HG03558 (cell line): ENCODE measurements around the gene DPP7.
A peak's percentile ranks its signal among the peaks of the same experiment; 100 is the strongest.
"Not testable (repeated sequence)": the region's sequence is repeated elsewhere in the genome, so short reads cannot be mapped to it uniquely, and the experiment has no call there.

ENCODE experiments used
- ATAC-seq: cut with Tn5 transposase; IDR thresholded peaks from one replicate; pipeline ENCODE4 v1.9.1; 2021; ENCODE audit warnings: moderate number of reproducible peaks; ENCODE audit not compliant: unreplicated experiment; ENCODE audit errors: extremely low read depth

The DPP7 gene

DNA sequence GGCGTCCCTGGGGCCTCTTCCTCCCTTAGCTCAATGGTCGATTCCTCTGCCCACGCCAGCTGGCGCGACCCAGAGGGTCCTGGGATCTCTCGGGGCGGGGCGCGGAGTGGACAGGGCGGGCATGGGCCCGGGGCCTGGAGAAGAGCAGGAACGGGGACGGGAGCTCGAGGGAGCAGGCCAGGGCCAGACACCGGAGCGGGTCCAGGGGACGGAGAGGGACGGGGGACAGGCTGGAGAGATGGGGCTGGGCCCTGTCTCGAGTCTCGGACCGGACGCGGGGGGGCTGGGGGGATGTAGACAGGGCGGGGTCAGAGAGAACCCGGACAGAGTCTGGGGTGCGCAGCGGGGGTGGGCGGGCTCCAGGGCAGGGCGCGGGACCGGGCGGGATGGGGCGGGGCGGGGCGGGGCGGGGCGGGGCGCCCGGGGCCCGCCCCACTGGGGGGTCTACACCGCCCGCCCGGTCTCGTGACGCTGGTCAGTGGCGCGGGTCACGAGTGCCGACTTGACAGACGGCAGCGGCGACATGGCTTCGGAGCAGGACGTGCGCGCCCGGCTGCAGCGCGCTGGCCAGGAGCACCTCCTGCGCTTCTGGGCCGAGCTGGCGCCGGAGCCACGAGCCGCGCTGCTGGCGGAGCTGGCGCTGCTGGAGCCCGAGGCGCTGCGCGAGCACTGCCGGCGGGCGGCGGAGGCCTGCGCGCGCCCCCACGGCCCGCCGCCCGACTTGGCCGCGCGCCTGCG, 37.4 kb downstream of the DPP7 start, which contains the start of gene UAP1L1:
TSS of gene UAP1L1 (plus strand) at position 508 of the 738 bp plus-strand sequence. CDS start at position 524, 16 bp downstream.
- ATAC-seq, result no peak

DNA sequence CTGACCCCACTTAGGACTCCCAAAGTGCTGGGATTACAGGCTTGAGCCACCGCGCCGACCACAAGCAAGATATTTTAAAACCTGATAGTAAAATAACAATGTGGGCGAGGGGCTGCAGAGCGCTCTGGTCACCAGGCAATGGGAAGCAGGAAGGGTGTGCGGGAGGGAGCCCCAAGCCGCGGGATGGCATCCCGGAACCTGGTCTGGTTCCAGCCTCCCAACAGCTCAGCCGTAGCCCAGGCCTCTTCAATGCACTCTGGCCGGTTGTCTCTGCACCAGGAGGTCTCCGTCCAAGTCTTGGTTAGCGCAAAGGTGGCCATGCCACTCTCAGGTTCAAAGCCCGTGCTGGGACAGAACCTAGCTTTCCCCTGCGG, 37.9 kb downstream of the DPP7 start:
- no peak for ATAC-seq

DNA sequence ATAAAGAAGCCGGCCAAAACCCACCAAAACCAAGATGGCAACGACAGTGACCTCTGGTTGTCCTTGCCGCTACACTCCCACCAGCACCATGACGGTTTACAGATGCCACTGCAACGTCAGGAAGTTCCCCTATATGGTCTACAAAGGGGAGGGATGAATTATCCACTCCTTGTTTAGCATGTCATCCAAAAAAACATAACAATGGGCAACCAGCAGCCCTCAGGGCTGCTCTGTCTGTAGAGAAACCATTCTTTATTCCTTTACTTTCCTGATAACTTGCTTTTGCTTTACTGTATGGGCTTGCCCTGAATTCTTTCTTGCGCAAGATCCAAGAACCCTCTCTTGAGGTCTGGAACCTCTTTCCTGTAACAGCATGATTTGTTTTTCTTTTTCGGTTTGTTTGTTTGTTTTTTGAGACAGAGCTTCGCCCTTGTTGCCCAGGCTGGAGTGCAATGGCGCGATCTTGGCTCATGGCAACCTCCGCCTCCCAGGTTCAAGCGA, 39.2 kb downstream of the DPP7 start:
- no peak for ATAC-seq

DNA sequence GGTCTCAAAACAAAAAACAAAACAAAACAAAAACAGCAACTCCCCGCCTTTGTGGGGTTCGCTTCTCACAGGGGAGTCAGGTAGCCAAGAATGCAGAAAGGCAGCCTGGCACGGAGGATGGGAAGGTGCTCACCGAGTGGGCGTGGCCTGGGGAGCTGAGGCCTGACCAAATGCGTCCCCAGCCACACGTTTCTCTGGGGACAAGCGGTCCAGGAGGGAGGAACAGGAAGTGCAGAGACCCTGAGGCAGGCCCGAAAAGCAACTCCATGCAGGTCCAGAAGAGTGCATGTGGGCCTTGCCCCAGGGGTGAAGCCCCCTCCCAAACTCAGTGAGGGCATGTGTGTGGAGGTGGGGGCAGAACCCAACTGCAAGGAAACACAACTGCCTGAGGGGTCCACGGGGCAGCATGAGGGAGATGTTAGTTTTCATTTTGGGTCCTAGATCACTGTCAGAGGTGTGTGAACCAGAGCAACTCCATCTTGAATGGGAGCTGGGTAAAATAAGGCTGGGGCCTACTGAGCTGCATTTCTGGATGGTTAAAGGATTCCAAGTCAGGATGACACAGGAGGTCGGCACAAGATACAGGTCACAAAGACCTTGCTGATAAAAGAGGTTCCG, 39.8 kb downstream of the DPP7 start:
- no peak for ATAC-seq

DNA sequence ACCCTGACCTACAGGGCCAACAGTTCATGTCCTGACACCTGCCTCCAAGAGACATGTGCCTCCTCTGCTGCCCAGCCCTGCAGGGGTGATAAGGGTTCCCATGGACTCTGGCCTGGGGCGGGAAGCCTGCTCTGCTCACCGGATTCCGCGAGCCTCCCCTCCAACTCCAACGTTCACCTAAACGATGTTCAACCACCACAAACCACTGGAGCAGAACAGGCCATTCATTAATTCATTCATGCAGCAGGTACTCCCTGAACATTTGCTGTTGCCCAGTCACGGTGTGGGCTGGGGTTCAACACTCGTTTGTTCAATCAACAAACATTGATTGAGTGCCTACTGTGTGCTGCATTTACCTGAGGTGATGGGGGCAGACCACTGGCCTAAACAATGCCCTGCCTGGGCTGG, 40.5 kb downstream of the DPP7 start:
- no peak for ATAC-seq

DNA sequence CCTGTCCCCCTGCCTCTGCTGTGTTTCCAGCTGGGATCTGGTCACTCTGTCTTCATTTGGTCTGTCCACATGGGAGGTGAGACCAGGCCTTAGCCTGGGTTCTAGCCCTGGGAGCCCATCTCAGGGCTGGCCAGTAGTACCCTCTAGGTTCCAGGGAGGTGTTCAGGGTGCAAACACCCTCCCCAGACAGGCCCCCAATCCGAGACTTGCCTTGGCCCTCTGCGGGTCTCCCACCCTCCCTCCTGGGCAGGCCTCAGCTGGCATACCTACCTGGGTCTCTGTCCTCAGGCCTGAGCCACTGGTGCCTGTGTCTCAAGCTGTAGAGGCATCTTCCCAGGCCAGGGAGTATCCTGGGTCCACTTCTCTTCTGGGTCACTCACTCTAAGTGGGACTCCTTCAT, 43.3 kb downstream of the DPP7 start:
- no peak for ATAC-seq

DNA sequence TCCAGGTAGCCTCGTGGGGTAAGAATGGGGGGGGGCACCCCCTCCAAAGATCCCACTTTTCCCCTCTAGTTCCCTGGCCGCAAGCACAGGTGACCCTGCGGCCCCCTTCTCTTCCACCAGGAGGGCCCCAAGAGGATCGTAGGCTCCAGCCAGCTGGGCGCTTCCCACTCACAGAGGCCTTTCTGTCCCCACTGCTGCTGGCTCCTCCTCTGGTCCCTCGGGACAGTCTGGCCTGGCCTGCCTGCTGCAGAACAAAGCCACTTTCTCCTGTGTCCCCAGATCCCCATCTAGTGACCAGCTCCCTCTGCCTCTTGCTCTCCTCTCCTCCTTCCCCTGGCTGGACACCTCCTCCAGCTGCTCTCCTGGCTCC, 43.6 kb downstream of the DPP7 start:
- no peak for ATAC-seq

DNA sequence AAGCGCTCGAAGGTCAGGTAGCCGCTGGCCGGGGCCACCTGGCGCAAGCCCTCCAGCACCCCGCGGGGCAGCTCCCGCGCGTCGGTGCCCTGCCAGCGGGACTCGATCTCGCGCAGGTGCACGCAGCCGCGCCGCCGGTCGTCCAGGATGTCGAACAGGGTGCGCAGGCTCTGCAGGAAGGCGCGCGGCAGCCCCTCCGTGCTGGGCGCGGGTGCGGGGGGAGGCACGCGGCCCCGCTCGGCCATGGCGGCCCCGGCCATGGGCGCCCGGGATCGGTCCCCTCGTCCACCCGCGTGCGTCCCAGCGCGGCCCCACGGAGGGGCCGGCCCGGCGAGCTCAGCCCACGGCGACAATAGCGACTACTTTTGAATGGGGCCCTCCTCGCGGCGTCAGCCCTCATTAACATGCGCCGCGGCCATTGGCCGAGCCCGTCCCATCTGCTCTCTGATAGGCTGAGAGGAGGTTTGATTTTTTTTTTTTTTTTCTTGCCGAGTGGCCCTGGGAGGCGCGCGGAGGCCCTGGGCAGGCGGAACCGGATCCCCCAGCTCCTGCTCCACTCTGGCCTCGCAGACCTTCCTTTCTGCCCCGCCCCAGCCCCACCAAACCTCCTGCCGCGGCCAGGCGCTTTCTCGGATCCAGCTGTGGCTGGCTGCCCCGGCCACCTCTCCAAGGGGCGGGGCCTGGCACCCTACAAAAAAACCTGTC, 44.2 kb downstream of the DPP7 start, which contains the start of gene SAPCD2:
TSS of gene SAPCD2 (minus strand) at position 357 of the 705 bp plus-strand sequence. CDS start at position 260, 97 bp downstream.
- peak; percentile 39 for ATAC-seq

DNA sequence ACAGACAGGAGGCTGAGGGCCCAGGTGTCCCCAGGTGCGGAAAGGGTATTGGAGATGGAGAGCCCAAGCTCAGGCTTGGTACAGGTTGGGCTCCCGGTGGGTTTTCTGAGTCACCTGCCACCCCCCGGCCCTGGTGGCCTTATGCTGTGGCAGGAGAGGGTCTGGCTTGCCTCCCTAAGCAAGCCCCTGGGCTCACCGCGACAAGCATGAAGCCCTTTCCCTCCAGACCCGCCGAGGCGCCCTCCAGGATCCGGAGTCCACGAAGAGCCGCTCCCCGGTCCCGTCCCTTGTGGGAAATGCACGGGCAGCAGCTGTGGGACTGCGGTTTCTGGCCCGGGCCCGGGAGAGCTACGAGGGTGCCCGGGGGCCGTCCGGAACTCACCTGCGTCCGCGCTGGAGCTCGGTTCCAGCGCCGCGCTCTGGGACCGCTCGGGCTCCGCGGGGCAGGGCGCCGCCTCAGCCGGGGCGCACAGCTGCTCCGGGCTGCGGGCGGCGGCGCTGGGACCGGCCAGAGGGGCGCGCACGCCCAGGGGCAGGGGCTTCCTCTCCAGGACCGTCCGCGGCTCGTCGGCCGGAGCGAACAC, 44.9 kb downstream of the DPP7 start:
- ATAC-seq, result no peak

DNA sequence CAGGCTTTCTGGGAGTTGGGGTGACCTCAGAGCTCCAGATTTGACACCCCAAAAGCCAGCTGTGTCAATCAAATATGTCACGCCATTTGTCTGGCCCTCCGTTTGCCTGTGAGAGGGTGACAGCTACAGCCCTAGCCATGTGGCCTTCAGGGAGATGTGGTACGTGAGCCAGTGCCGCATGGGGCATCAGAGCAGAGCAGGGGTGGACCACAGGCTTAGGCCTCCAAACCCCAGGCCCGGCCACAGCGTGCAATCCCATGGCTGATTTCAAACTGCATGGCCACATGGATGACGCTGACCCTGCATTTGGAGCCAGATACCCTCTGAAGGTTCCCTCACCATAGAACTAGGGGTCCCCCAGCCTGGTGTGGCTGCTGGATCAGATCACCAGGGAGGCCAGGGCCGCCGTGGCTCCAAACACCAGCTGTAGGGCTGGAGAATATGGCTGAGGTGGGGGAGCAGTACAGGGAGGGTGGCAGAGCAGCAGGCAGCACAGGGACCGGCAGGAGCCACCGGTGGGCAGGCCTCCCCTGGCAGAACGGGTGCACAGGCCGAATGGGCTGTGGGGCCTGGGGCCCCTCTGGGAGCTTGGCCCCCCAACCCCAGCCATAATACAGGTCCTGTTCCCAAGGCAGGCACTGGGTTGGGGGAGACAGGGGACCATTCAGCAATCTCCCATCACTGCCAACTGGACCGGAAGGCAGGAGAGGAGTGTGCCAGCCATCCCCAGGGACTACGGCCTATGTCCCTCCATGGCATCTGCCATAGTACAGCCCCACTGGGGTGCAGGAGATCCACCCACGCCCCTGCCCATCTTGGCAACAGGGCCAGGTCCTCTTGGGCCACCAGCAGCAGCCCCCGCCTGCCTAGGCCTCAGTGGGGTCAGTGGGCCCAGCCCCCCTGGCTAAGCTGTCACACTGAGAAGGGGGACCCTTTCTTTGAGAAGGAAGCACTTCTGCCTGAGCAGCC, 45.7 kb downstream of the DPP7 start:
- ATAC-seq, result no peak

DNA sequence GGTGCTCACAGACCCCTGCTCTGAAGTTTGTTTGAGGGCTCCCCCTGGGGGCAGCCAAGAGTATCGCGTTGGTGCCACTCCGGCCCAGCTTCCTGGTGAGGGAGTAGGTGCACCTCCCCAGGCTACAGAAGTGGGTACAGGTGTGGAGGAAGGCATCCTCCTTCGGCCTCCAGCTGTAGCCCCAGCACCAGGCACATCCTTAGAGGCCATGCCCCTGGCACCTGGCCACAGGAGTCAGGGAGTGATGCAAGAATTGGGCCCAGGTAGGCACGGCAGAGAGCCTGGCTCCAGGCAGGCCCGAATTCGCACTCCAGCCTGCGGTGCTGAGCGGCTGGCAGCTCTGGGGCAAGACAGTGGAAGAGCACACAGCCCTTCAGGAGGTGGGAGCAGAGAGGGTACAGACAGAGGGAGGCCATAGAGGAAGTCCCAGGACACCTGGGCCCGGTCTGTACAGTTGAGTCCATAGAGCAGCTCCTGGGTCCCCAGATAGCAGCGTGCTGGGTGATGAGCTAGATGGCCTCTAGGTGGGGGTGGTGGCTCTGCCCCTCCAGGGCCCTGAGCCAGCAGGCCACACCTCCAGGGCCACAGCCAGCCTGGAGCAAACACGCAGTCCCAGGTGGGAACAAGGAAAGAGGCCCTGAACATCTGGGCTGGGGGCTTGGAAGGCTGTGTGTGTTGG, 46.5 kb downstream of the DPP7 start:
- ATAC-seq, result no peak

DNA sequence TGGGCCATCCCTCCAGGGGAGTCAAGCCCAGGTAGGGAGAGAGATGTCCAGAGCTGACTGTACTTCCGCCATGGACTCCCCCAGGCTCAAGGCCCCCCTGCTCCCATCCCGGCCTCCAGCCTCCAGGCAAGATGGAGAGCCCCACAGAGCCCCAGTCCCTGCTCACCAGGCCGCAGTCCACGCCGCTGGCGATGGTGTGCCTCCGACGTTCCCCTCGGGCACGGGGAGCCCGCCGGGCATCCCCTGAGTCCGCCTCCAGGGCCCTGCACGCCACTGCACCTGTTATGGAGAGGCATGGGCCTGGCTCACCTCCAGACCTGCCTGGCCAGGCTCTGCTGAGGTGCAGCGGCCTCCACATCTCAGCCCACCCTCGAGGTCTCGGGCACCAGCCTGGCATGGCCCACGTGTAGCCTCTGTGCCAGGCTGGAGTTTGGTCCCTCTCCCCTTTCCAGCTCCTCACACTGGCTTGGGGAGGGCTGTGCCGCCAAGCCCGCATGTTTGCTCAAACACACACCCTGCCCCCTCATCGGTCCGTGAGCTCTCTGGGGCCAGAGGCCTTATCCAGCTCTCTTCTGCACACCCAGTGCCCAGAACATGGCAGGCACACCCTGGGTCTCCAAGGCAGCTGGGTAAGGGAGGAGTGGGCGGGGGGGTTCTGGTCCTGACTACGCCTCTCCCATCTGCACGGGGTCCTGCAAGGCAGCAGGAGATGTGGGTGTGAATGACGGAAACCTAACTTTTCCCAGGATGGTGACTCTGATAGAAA, 48.3 kb downstream of the DPP7 start:
- no peak for ATAC-seq

DNA sequence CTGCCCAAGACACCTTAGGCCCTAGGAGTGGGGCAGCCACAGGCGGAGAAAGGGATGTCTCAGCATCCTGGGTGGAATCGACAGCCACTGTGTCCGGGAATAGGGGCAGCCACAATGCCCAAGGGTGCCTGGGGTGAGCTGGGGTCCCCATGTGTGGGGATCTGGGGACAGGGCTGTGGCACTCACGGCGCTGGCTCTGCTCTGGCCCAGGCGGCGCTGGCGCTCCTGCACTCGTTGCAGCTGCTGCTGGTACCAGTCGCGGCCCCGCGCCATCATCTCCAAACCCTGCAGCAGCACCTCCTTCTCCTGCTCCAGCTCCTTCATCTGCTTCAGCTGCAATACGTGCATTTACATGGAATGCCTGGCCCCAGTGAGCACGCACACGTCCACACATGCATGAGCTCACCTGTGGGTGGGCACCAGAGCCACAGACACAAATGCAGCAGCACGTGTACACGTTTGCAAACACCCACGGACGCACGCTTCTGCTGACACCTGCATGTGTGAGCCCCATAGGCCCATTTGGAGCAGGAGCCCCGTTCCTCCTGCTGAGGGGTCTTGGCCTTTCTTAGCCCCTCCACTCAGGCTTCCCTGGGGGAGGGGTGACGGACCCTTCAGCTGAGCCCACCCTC, 49.1 kb downstream of the DPP7 start:
- no peak for ATAC-seq

DNA sequence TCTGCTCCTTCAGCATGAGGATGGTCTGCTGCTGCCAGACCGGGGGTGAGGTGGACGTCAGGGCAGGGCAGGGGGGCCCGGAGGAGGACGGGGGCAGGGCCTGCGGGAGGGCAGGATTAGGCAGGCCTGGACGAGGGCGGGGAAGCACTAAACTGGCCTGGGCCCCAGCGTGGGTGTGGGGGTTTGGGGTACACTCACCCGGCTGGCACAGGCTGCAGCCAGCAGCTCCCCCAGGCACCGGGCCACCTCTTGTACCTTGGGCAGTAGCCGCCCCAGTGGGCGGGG, 49.7 kb downstream of the DPP7 start:
- no peak for ATAC-seq

DNA sequence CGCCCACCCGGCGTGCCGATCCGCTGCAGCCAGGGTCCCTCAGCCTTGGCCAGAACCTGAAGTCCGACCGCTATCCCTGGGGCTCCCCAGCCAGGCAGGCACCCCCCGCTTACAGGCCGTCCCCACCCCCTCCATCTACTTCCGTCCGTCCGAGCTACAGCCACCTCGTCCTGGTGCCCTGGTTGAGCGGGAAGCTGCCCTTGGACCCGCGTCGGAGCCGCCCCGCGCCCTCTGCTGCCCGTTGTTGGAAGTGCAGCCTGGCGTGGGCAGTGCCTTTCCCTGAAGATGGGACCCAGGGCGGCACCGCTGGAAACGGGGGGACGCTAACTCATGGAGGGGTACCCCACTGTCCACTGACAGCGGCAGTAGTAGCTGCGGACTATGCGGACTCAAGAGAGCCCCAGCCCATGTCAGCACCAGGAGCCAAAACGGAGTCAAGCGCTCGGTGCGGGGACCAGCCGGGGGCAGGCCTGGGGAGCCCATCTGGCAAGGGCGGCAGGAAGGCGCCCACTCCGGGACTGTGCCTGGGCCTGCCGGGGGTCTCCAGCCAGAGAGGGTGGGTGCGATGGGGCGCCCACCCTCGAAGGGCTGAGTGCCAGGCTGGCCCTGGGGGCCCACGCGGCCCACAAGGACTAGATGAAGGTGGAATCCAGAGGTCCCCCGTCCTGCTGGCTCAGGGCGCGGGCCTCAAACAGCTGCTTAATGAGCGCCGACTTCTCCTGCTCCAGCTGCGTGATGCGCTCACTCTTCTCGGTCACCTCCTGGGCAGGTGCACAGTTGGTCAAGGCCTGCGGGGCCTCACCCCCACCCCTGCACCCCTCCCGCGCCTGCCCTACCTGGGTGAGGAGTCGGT, 50.3 kb downstream of the DPP7 start:
- no peak for ATAC-seq

DNA sequence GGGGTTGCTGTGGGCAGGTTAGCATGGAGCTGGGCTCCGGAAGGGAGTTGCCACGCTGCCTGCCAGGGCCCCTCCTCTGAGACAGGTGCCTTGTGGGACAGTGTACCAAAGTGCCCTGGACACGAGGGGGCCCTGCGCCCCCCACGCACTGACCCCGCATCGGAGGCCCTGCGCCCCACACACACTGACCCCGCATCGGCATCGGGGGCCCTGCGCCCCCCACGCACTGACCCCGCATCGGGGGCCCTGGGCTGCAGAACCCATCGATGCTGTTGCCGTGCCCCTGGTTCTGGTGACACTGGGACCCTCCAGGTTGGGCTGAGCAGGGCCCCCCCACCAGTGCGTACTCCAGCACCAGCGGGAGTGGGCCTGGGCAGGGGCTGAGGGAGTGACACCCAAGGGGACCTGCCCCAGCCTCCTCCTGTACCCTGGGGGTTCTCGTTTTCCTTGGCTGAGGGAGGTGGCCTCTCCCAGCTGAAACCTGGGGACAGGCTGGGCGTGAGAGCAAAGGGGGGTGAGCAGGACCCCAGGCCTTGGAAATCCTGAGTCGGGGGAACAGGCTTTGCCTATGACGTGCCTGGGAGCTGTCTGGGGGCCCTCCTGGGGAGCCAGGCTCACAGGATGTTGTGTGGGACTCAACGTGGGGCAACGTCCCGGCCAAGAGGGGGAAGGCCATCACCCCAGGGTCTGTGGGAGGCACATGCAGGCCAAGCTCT, 51.1 kb downstream of the DPP7 start:
- ATAC-seq, result no peak

DNA sequence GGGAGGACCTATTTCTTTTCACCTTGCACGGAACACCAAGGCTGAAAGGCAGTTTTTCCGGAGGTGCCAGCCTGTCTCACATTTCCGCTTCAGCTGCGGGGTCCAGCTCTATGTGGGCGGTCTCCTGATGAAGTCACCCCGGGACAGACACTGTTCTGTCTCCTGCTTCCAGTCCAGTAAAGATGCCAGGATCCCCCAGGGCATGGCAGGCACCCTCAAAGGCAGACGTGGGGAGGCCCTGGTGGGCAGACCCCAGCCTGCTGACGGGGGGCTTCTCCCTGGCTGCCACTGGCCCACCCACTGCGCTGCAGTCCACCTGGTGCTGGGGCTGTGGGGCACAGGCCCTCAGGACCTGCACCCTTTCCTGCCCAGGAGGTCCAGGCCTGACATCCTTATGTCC, 51.7 kb downstream of the DPP7 start:
- ATAC-seq, result not testable (repeated sequence)
